WTC11 (cell line): ENCODE data around the gene CCL4. TPM values are rescaled to one million over a fixed set of nuclear protein-coding genes. Genes with fewer than 3 reads are reported as not detected.

Source experiments
- ATAC-seq: fragments of 200-7000 bp; cut with Tn5 transposase; 2 replicates; pipeline ENCODE4 v1.10.0; 2021; ENCODE audit warnings: mild to moderate bottlenecking, moderate library complexity
- CTCF ChIA-PET: fragments of 300-600 bp; sonication (Branson Sonifier 250); formaldehyde crosslinking; loops from one replicate; lab custom pipeline; 2021; ENCODE audit warnings: antibody characterized with exemption; lab: Charles Lee
- POLR2A ChIA-PET: fragments of 350-600 bp; sonication (Branson Sonifier 250); formaldehyde crosslinking; loops from one replicate; lab custom pipeline; 2021; ENCODE audit warnings: antibody characterized with exemption; lab: Charles Lee
- DNase-seq: peaks from one replicate; pipeline ENCODE4 v3.0.0; 2021; ENCODE audit warnings: low spot score
- H3K27ac Mint-ChIP-seq: 2 replicates; pipeline ENCODE4 v1.8.0; 2021; ENCODE audit warnings: mixed read lengths
- H3K27me3 Mint-ChIP-seq: 2 replicates; pipeline ENCODE4 v1.8.0; 2021; ENCODE audit warnings: low read depth, mild to moderate bottlenecking, moderate library complexity, mixed read lengths
- H3K36me3 Mint-ChIP-seq: 2 replicates; pipeline ENCODE4 v1.8.0; 2021; ENCODE audit warnings: mixed read lengths
- H3K4me1 Mint-ChIP-seq: 2 replicates; pipeline ENCODE4 v1.8.0; 2022; ENCODE audit warnings: mixed read lengths
- H3K4me3 Mint-ChIP-seq: 2 replicates; pipeline ENCODE4 v1.8.0; 2021; ENCODE audit warnings: mild to moderate bottlenecking, moderate library complexity, mixed read lengths
- H3K9me3 Mint-ChIP-seq: 2 replicates; pipeline ENCODE4 v1.8.0; 2021; ENCODE audit warnings: mixed read lengths
- HMGA2 ChIP-seq: fragments of 250-450 bp; sonication (Bioruptor Pico); IDR thresholded peaks from 2 replicates; pipeline ENCODE4 v1.4.0; 2021; ENCODE audit warnings: mild to moderate bottlenecking, moderate library complexity
- JAZF1 ChIP-seq: fragments of 250-450 bp; sonication (Bioruptor Pico); IDR thresholded peaks from 2 replicates; pipeline ENCODE4 v1.9.0; 2021; ENCODE audit warnings: moderate library complexity, mild to moderate bottlenecking, inconsistent platforms
- JUN ChIP-seq: sonication (generic); formaldehyde crosslinking; IDR thresholded peaks from 2 replicates; pipeline ENCODE4 v1.8.0; 2023; ENCODE audit warnings: mild to moderate bottlenecking, missing genetic modification reagents
- KAT7 ChIP-seq: sonication (generic); formaldehyde crosslinking; IDR thresholded peaks from 2 replicates; pipeline ENCODE4 v1.8.1; 2023; ENCODE audit warnings: missing genetic modification reagents, mild to moderate bottlenecking, borderline replicate concordance
- ZNF121 ChIP-seq: sonication (generic); formaldehyde crosslinking; IDR thresholded peaks from 2 replicates; pipeline ENCODE4 v1.8.0; 2023; ENCODE audit warnings: missing genetic modification reagents
- ZNF263 ChIP-seq: sonication (generic); formaldehyde crosslinking; IDR thresholded peaks from 2 replicates; pipeline ENCODE4 v1.8.1; 2022; ENCODE audit warnings: low read depth, mild to moderate bottlenecking, moderate library complexity, missing genetic modification reagents
- ZNF396 ChIP-seq: fragments of 250-450 bp; sonication (Bioruptor Pico); IDR thresholded peaks from 2 replicates; pipeline ENCODE4 v1.8.0; 2021; ENCODE audit warnings: mild to moderate bottlenecking, moderate library complexity, borderline replicate concordance
- ZNF671 ChIP-seq: fragments of 250-450 bp; sonication (Bioruptor Pico); IDR thresholded peaks from 2 replicates; pipeline ENCODE4 v1.8.0; 2021; ENCODE audit warnings: mild to moderate bottlenecking
- total RNA-seq: library from RNA; stranded (reverse); gene quantifications from 3 replicates; pipeline ENCODE4 v1.2.3, GENCODE V29; 2021
- TF ChIP-seq, protein P1 (sequence below): sonication (generic); formaldehyde crosslinking; IDR thresholded peaks from 2 replicates; pipeline ENCODE4 v1.8.1; 2022; ENCODE audit warnings: mild to moderate bottlenecking, moderate library complexity, missing genetic modification reagents
- TF ChIP-seq, protein P2 (sequence below): sonication (generic); formaldehyde crosslinking; IDR thresholded peaks from 2 replicates; pipeline ENCODE4 v1.8.1; 2023; ENCODE audit warnings: mild to moderate bottlenecking, moderate library complexity, missing genetic modification reagents
- TF ChIP-seq, protein P3 (sequence below): fragments of 250-450 bp; sonication (Bioruptor Pico); IDR thresholded peaks from 2 replicates; pipeline ENCODE4 v1.9.0; 2021; ENCODE audit warnings: mild to moderate bottlenecking, borderline replicate concordance
- TF ChIP-seq, protein P4 (sequence below): fragments of 250-450 bp; sonication (Bioruptor Pico); IDR thresholded peaks from 2 replicates; pipeline ENCODE4 v1.9.0; 2021; ENCODE audit warnings: mild to moderate bottlenecking
- TF ChIP-seq, protein P5 (sequence below): sonication (generic); formaldehyde crosslinking; IDR thresholded peaks from 2 replicates; pipeline ENCODE4 v1.8.0; 2023; ENCODE audit warnings: mild to moderate bottlenecking, missing genetic modification reagents
- TF ChIP-seq, protein P6 (sequence below): sonication (generic); formaldehyde crosslinking; IDR thresholded peaks from 2 replicates; pipeline ENCODE4 v1.8.0; 2022; ENCODE audit warnings: mild to moderate bottlenecking, missing genetic modification reagents
- TF ChIP-seq, protein P7 (sequence below): sonication (generic); formaldehyde crosslinking; IDR thresholded peaks from 2 replicates; pipeline ENCODE4 v1.8.0; 2022; ENCODE audit warnings: mild to moderate bottlenecking, missing genetic modification reagents

The CCL4 gene
- total RNA-seq, 1 experiment from 2014 or later, result 0.48 TPM

DNA sequence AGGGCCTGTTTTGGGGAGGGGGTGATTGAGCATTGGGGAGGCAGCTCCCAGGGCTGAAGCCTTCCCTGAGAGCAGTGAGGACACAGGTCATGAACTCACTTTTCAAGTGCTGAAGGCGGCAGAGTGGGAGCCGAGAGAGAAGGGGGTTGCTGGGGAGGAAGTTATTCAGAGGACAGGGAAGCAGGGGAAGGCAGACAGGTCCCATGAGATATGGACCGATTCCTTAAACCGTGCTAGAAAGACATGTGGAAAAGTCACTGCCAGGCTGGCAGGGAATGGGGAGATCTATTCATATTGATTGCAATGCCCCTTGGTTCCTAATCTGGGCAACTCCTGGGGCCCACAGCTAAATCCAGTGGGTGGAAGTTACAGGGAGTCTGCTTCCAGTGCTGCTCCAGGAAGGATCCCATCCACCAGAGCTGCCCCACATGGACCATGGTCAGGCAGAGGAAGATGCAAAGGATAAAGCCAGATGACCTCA lies 1.1 kb downstream of the CCL4 start:
- no peaks in the 10 kb centered on the region for H3K9me3 Mint-ChIP-seq
- H3K27me3 Mint-ChIP-seq, result no peaks in the 10 kb centered on the region; the same call in 1 of the 2 replicates
- H3K27ac Mint-ChIP-seq, result no peak overlapping the region
- DNase-seq (no peak), ATAC-seq (no peak)
- ChIA-PET CTCF (no interaction called here), POLR2A (no interaction called here)
- H3K36me3 Mint-ChIP-seq, result no peaks in the 10 kb centered on the region
- H3K4me1 Mint-ChIP-seq, result no peaks in the 10 kb centered on the region
- TF ChIP-seq JUN (no peak), JAZF1 (no peak), KAT7 (CRISPR knock-in tag) (no peak), ZNF671 (CRISPR knock-in tag) (no peak)
- TF ChIP-seq, protein P1, sequence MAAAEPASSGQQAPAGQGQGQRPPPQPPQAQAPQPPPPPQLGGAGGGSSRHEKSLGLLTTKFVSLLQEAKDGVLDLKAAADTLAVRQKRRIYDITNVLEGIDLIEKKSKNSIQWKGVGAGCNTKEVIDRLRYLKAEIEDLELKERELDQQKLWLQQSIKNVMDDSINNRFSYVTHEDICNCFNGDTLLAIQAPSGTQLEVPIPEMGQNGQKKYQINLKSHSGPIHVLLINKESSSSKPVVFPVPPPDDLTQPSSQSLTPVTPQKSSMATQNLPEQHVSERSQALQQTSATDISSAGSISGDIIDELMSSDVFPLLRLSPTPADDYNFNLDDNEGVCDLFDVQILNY (CRISPR knock-in tag), result no peak
- TF ChIP-seq, protein P2, sequence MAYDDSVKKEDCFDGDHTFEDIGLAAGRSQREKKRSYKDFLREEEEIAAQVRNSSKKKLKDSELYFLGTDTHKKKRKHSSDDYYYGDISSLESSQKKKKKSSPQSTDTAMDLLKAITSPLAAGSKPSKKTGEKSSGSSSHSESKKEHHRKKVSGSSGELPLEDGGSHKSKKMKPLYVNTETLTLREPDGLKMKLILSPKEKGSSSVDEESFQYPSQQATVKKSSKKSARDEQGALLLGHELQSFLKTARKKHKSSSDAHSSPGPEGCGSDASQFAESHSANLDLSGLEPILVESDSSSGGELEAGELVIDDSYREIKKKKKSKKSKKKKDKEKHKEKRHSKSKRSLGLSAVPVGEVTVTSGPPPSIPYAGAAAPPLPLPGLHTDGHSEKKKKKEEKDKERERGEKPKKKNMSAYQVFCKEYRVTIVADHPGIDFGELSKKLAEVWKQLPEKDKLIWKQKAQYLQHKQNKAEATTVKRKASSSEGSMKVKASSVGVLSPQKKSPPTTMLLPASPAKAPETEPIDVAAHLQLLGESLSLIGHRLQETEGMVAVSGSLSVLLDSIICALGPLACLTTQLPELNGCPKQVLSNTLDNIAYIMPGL (CRISPR knock-in tag), result no peak
- TF ChIP-seq, protein P3, sequence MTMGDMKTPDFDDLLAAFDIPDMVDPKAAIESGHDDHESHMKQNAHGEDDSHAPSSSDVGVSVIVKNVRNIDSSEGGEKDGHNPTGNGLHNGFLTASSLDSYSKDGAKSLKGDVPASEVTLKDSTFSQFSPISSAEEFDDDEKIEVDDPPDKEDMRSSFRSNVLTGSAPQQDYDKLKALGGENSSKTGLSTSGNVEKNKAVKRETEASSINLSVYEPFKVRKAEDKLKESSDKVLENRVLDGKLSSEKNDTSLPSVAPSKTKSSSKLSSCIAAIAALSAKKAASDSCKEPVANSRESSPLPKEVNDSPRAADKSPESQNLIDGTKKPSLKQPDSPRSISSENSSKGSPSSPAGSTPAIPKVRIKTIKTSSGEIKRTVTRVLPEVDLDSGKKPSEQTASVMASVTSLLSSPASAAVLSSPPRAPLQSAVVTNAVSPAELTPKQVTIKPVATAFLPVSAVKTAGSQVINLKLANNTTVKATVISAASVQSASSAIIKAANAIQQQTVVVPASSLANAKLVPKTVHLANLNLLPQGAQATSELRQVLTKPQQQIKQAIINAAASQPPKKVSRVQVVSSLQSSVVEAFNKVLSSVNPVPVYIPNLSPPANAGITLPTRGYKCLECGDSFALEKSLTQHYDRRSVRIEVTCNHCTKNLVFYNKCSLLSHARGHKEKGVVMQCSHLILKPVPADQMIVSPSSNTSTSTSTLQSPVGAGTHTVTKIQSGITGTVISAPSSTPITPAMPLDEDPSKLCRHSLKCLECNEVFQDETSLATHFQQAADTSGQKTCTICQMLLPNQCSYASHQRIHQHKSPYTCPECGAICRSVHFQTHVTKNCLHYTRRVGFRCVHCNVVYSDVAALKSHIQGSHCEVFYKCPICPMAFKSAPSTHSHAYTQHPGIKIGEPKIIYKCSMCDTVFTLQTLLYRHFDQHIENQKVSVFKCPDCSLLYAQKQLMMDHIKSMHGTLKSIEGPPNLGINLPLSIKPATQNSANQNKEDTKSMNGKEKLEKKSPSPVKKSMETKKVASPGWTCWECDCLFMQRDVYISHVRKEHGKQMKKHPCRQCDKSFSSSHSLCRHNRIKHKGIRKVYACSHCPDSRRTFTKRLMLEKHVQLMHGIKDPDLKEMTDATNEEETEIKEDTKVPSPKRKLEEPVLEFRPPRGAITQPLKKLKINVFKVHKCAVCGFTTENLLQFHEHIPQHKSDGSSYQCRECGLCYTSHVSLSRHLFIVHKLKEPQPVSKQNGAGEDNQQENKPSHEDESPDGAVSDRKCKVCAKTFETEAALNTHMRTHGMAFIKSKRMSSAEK (CRISPR knock-in tag), result no peak
- TF ChIP-seq, protein P4, sequence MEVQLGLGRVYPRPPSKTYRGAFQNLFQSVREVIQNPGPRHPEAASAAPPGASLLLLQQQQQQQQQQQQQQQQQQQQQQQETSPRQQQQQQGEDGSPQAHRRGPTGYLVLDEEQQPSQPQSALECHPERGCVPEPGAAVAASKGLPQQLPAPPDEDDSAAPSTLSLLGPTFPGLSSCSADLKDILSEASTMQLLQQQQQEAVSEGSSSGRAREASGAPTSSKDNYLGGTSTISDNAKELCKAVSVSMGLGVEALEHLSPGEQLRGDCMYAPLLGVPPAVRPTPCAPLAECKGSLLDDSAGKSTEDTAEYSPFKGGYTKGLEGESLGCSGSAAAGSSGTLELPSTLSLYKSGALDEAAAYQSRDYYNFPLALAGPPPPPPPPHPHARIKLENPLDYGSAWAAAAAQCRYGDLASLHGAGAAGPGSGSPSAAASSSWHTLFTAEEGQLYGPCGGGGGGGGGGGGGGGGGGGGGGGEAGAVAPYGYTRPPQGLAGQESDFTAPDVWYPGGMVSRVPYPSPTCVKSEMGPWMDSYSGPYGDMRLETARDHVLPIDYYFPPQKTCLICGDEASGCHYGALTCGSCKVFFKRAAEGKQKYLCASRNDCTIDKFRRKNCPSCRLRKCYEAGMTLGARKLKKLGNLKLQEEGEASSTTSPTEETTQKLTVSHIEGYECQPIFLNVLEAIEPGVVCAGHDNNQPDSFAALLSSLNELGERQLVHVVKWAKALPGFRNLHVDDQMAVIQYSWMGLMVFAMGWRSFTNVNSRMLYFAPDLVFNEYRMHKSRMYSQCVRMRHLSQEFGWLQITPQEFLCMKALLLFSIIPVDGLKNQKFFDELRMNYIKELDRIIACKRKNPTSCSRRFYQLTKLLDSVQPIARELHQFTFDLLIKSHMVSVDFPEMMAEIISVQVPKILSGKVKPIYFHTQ, result no peak
- no peak overlapping the region for H3K4me3 Mint-ChIP-seq

DNA sequence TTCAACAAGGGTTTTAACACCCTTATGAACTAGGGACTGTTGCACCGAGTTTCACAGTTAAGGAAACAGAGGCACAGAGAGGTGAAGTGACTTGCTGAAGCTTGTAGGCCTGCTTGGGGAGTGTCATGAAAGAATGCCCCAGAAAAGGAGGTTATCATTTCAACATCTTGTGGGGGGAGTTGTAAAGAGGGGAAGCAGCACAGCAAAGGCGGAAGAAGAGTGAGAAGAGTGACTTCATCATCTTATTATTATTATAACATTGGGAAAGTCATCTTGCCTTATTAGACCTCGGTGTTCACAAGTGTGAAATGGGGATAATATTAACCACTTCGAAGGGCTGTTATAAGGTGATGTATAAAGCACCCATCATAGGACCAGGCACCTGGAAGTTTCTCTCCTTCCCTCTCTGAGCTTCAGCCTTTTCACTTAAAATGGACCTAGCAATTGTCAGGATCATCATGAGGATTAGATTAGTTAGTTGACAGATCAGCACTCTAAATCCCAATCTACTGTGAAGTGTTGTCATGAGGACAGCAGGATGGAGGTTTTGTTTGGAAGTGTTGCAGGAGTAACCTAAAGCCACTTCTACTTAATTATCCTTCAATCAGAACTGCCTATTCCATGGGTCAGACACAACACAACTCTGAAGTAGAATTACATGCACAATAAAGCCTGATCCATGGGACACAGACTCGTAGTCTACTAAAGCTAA lies 2.3 kb downstream of the CCL4 start:
- no peak for DNase-seq
- peaks cover under 1% of the 10 kb centered on the region; the same call in 1 of the 2 replicates for H3K9me3 Mint-ChIP-seq

DNA sequence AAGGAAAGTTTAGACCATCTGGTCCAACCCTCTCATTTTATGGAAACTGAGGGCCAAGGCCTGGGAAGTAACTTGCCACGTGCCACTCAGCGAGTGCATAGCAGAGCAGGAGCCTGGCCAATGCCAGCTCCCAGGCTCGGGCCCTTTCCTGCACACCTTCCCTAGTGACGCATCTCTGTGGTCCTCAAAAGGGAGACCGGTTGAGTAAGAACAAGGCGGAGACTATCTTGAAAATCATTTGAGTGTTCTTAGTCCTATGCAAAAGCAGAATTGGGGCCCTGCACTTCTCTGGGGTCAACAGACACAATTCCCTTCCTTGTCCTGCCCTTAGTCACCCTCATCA lies 2.8 kb downstream of the CCL4 start:
- H3K27ac Mint-ChIP-seq, result no peak overlapping the region
- H3K4me3 Mint-ChIP-seq, result no peak overlapping the region
- no peaks in the 10 kb centered on the region; the same call in 1 of the 2 replicates for H3K27me3 Mint-ChIP-seq
- ATAC-seq, result no peak
- no peaks in the 10 kb centered on the region for H3K36me3 Mint-ChIP-seq
- H3K9me3 Mint-ChIP-seq, result peaks cover 6% of the 10 kb centered on the region
- CTCF ChIA-PET, result interaction anchor here (1.4 kb wide), 1 partner anchor 42 kb away, joined by 4 read pairs; no protein-coding TSS in a partner anchor
- POLR2A ChIA-PET, result no interaction called here
- no peak for DNase-seq
- no peaks in the 10 kb centered on the region for H3K4me1 Mint-ChIP-seq
- TF ChIP-seq ZNF263 (CRISPR knock-in tag) (no peak), JUN (no peak), ZNF121 (CRISPR knock-in tag) (no peak)
- TF ChIP-seq, protein P5, sequence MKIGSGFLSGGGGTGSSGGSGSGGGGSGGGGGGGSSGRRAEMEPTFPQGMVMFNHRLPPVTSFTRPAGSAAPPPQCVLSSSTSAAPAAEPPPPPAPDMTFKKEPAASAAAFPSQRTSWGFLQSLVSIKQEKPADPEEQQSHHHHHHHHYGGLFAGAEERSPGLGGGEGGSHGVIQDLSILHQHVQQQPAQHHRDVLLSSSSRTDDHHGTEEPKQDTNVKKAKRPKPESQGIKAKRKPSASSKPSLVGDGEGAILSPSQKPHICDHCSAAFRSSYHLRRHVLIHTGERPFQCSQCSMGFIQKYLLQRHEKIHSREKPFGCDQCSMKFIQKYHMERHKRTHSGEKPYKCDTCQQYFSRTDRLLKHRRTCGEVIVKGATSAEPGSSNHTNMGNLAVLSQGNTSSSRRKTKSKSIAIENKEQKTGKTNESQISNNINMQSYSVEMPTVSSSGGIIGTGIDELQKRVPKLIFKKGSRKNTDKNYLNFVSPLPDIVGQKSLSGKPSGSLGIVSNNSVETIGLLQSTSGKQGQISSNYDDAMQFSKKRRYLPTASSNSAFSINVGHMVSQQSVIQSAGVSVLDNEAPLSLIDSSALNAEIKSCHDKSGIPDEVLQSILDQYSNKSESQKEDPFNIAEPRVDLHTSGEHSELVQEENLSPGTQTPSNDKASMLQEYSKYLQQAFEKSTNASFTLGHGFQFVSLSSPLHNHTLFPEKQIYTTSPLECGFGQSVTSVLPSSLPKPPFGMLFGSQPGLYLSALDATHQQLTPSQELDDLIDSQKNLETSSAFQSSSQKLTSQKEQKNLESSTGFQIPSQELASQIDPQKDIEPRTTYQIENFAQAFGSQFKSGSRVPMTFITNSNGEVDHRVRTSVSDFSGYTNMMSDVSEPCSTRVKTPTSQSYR (CRISPR knock-in tag), result no peak
- TF ChIP-seq, protein P6, sequence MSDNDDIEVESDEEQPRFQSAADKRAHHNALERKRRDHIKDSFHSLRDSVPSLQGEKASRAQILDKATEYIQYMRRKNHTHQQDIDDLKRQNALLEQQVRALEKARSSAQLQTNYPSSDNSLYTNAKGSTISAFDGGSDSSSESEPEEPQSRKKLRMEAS (CRISPR knock-in tag), result no peak
- TF ChIP-seq, protein P7, sequence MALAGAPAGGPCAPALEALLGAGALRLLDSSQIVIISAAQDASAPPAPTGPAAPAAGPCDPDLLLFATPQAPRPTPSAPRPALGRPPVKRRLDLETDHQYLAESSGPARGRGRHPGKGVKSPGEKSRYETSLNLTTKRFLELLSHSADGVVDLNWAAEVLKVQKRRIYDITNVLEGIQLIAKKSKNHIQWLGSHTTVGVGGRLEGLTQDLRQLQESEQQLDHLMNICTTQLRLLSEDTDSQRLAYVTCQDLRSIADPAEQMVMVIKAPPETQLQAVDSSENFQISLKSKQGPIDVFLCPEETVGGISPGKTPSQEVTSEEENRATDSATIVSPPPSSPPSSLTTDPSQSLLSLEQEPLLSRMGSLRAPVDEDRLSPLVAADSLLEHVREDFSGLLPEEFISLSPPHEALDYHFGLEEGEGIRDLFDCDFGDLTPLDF (CRISPR knock-in tag), result no peak

More for the DNA sequence above, 2.3 kb downstream of the CCL4 start:
- Mint-ChIP-seq H3K4me3 (no peak overlapping the region), H3K36me3 (no peaks in the 10 kb centered on the region), H3K4me1 (no peaks in the 10 kb centered on the region), H3K27ac (no peak overlapping the region), H3K27me3 (no peaks in the 10 kb centered on the region; the same call in 1 of the 2 replicates)
- ChIA-PET POLR2A (no interaction called here), CTCF (interaction anchor here (1.4 kb wide), 1 partner anchor 43 kb away, joined by 4 read pairs; no protein-coding TSS in a partner anchor)
- TF ChIP-seq, protein P6 (CRISPR knock-in tag), result no peak
- TF ChIP-seq ZNF396 (CRISPR knock-in tag) (no peak), HMGA2 (no peak)
- no peak for ATAC-seq
